Glutamatergic neuron (in vitro differentiated cells): ENCODE results near the gene KRT7. TPM values are rescaled to one million over a fixed set of nuclear protein-coding genes. Genes with fewer than 3 reads are reported as not detected.
"Not testable (repeated sequence)": the region's sequence is repeated elsewhere in the genome, so short reads cannot be mapped to it uniquely, and the experiment has no call there.

Source experiments
- DNase-seq: peaks from one replicate; pipeline ENCODE4 v3.0.0; 2022
- H3K27ac Mint-ChIP-seq: one replicate; pipeline ENCODE4 v1.8.0; 2020; ENCODE audit warnings: mild to moderate bottlenecking, mixed read lengths, inconsistent platforms; ENCODE audit not compliant: unreplicated experiment
- H3K27me3 Mint-ChIP-seq: one replicate; pipeline ENCODE4 v1.8.0; 2020; ENCODE audit warnings: mild to moderate bottlenecking, moderate library complexity, mixed read lengths, inconsistent platforms; ENCODE audit not compliant: unreplicated experiment
- H3K36me3 Mint-ChIP-seq: one replicate; pipeline ENCODE4 v1.8.0; 2020; ENCODE audit warnings: mild to moderate bottlenecking, mixed read lengths, inconsistent platforms; ENCODE audit not compliant: unreplicated experiment
- H3K4me1 Mint-ChIP-seq: one replicate; pipeline ENCODE4 v1.8.0; 2020; ENCODE audit warnings: mild to moderate bottlenecking, low read depth, mixed read lengths, inconsistent platforms; ENCODE audit not compliant: unreplicated experiment
- H3K4me3 Mint-ChIP-seq: one replicate; pipeline ENCODE4 v1.8.0; 2020; ENCODE audit warnings: mild to moderate bottlenecking, mixed read lengths, inconsistent platforms; ENCODE audit not compliant: unreplicated experiment
- H3K9me3 Mint-ChIP-seq: one replicate; pipeline ENCODE4 v1.8.0; 2020; ENCODE audit warnings: mild to moderate bottlenecking, moderate library complexity, mixed read lengths, inconsistent platforms; ENCODE audit not compliant: unreplicated experiment
- CTCF ChIP-seq: fragments of 200-600 bp; sonication (generic); IDR thresholded peaks from one replicate; pipeline ENCODE4 v1.5.0; 2021; ENCODE audit not compliant: partially characterized antibody, unreplicated experiment
- total RNA-seq: library from RNA; stranded (reverse); fragmentation: NEBNext Ultra II Directional; extraction: Animal tissue kit (Norgen Biotek cat#: 25700); gene quantifications from one replicate; pipeline ENCODE4 v1.2.1, GENCODE V29; 2021; ENCODE audit not compliant: unreplicated experiment

The KRT7 gene
- total RNA-seq, 1 donor from 2014 or later = not detected

GRCh38 chr12:52285172-52285745 lies 52.2 kb downstream of the KRT7 start:
- Mint-ChIP-seq H3K27me3 (peaks cover 2% of the 10 kb centered on the region), H3K4me1 (no peaks in the 10 kb centered on the region), H3K36me3 (no peaks in the 10 kb centered on the region), H3K9me3 (peaks cover 7% of the 10 kb centered on the region), H3K4me3 (no peak overlapping the region), H3K27ac (no peak overlapping the region)
- no peak for DNase-seq
- TF ChIP-seq CTCF = no peak

GRCh38 chr12:52285851-52286530 lies 52.9 kb downstream of the KRT7 start:
- no peak overlapping the region for H3K4me3 Mint-ChIP-seq
- no peak for DNase-seq
- H3K9me3 Mint-ChIP-seq = peaks cover 7% of the 10 kb centered on the region
- no peaks in the 10 kb centered on the region for H3K4me1 Mint-ChIP-seq
- no peak for TF ChIP-seq CTCF
- H3K36me3 Mint-ChIP-seq = no peaks in the 10 kb centered on the region
- H3K27ac Mint-ChIP-seq = no peak overlapping the region
- H3K27me3 Mint-ChIP-seq = peaks cover 2% of the 10 kb centered on the region

GRCh38 chr12:52286857-52287785 lies 54.1 kb downstream of the KRT7 start:
- H3K27ac Mint-ChIP-seq, H3K9me3 Mint-ChIP-seq, DNase-seq, H3K36me3 Mint-ChIP-seq, H3K4me1 Mint-ChIP-seq, H3K4me3 Mint-ChIP-seq, H3K27me3 Mint-ChIP-seq: not testable (repeated sequence)

GRCh38 chr12:52287816-52288805 lies 55.1 kb downstream of the KRT7 start:
- H3K36me3 Mint-ChIP-seq, H3K4me1 Mint-ChIP-seq, H3K9me3 Mint-ChIP-seq, DNase-seq, H3K27me3 Mint-ChIP-seq, H3K4me3 Mint-ChIP-seq, H3K27ac Mint-ChIP-seq: not testable (repeated sequence)

GRCh38 chr12:52290483-52291134 lies 57.6 kb downstream of the KRT7 start:
- H3K27me3 Mint-ChIP-seq, DNase-seq, H3K9me3 Mint-ChIP-seq, H3K4me3 Mint-ChIP-seq, H3K4me1 Mint-ChIP-seq, H3K36me3 Mint-ChIP-seq, H3K27ac Mint-ChIP-seq: not testable (repeated sequence)
